ENCODE measurements around the gene TMEM273. TPM values are rescaled to one million over a fixed set of nuclear protein-coding genes. Genes with fewer than 3 reads are reported as not detected.

The TMEM273 gene
- total and polyA plus RNA-seq, 2 of the 4 experiments (the other 2 are of a cell fraction) = not detected

DNA sequence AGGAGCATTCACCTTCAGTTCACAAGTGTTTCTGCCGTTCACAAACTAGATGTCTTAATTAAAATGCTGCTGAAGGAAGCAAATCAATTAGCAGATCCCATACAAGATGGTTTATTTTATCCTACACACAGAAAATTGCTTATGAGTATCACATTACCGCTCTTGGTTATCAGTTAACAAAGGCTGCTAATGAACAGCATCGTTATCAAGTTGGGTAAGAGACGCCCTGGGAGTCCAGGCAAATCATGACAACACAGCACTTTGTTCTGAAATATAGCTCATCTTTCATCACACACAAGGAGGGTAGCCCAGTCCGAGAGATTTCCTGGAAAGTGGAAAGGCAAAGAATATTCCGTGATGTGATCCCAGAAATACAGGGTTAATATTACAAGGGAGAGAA is 33.5 kb downstream of the TMEM273 start:
- 0 out of 2 replicates have a peak overlapping the region, but pooled peaks have one; percentile 80 for H4K91ac ChIP-seq (ENCODE audit: insufficient read depth, low read depth, low read length)
- no peak overlapping the region for H2AFZ ChIP-seq (replicated peaks; ENCODE audit: low read length, poor library complexity)
- H2AK9ac ChIP-seq (replicated peaks; ENCODE audit: low read depth, low read length, poor library complexity) = no peak overlapping the region
- in situ Hi-C loops (cut with MboI; ENCODE audit: low sequenced_read_pairs) = no loop called here
- DNase-seq (no peak), ATAC-seq (ENCODE audit: low read depth) (no peak)
- H3K9ac ChIP-seq (ENCODE audit: low read depth, low read length) = no peak overlapping the region
- H3K18ac ChIP-seq (ENCODE audit: low read depth, low read length) = peak overlapping the region; percentile 3; the same call in 1 of the 2 replicates
- no peak for TF ChIP-seq FOS (IDR thresholded peaks at IDR 0.05; ENCODE audit: low read depth, low read length)
- TF ChIP-seq MXI1 (IDR thresholded peaks at IDR 0.05; ENCODE audit: borderline replicate concordance, low read depth, low read length) = no peak
- no peak for TF ChIP-seq NFE2L2 (IDR thresholded peaks at IDR 0.05; ENCODE audit: low read depth, low read length)
- no peak for TF ChIP-seq RCOR1 (IDR thresholded peaks at IDR 0.05; ENCODE audit: insufficient replicate concordance, low read length)
- TF ChIP-seq, protein P1, sequence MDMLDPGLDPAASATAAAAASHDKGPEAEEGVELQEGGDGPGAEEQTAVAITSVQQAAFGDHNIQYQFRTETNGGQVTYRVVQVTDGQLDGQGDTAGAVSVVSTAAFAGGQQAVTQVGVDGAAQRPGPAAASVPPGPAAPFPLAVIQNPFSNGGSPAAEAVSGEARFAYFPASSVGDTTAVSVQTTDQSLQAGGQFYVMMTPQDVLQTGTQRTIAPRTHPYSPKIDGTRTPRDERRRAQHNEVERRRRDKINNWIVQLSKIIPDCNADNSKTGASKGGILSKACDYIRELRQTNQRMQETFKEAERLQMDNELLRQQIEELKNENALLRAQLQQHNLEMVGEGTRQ (IDR thresholded peaks at IDR 0.05; ENCODE audit: low read depth, low read length) = no peak
- no peak for TF ChIP-seq SMC3 (IDR thresholded peaks at IDR 0.05; ENCODE audit: low read depth, low read length)
- TF ChIP-seq, protein P2, sequence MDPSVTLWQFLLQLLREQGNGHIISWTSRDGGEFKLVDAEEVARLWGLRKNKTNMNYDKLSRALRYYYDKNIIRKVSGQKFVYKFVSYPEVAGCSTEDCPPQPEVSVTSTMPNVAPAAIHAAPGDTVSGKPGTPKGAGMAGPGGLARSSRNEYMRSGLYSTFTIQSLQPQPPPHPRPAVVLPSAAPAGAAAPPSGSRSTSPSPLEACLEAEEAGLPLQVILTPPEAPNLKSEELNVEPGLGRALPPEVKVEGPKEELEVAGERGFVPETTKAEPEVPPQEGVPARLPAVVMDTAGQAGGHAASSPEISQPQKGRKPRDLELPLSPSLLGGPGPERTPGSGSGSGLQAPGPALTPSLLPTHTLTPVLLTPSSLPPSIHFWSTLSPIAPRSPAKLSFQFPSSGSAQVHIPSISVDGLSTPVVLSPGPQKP (IDR thresholded peaks at IDR 0.05; ENCODE audit: borderline replicate concordance, low read depth, low read length) = no peak
- TF ChIP-seq, protein P3, sequence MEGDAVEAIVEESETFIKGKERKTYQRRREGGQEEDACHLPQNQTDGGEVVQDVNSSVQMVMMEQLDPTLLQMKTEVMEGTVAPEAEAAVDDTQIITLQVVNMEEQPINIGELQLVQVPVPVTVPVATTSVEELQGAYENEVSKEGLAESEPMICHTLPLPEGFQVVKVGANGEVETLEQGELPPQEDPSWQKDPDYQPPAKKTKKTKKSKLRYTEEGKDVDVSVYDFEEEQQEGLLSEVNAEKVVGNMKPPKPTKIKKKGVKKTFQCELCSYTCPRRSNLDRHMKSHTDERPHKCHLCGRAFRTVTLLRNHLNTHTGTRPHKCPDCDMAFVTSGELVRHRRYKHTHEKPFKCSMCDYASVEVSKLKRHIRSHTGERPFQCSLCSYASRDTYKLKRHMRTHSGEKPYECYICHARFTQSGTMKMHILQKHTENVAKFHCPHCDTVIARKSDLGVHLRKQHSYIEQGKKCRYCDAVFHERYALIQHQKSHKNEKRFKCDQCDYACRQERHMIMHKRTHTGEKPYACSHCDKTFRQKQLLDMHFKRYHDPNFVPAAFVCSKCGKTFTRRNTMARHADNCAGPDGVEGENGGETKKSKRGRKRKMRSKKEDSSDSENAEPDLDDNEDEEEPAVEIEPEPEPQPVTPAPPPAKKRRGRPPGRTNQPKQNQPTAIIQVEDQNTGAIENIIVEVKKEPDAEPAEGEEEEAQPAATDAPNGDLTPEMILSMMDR (conservative IDR thresholded peaks at IDR 0.05; ENCODE audit: low read depth, low read length) = no peak
- TF ChIP-seq RFX5 (IDR thresholded peaks at IDR 0.05; ENCODE audit: low read depth, low read length) = no peak
- no peak for TF ChIP-seq MAZ (IDR thresholded peaks at IDR 0.05; ENCODE audit: borderline replicate concordance, low read depth, low read length)
- no peak for TF ChIP-seq CHD1 (IDR thresholded peaks at IDR 0.05; ENCODE audit: low read depth, low read length)
- H3K4me2 ChIP-seq (ENCODE audit: low read depth, low read length) = no peak overlapping the region
- no peak overlapping the region for H3K56ac ChIP-seq (ENCODE audit: extremely low read depth, insufficient read depth, low read length)
- no TSS peak for BruUV-seq (replicated peaks)
- peak overlapping the region; percentile 89; the same call in 1 of the 2 replicates for H2AK5ac ChIP-seq (ENCODE audit: low read depth, low read length)
- no peak overlapping the region for H4K5ac ChIP-seq (ENCODE audit: low read depth, low read length)
- no peaks in the 10 kb centered on the region for H3K27me3 ChIP-seq (ENCODE audit: control insufficient read depth, insufficient read depth, low read length)
- peak overlapping the region; percentile 77; the same call in 1 of the 2 replicates for H3K4ac ChIP-seq (ENCODE audit: low read depth, low read length)
- intact Hi-C loops (cut with micrococcal nuclease) = no loop called here
- H2BK5ac ChIP-seq (ENCODE audit: low read depth, low read length, poor library complexity, severe bottlenecking) = no peak overlapping the region
- peak overlapping the region; percentile 84; the same call in 1 of the 2 replicates for H2BK120ac ChIP-seq (ENCODE audit: low read depth, low read length)
- H3K23ac ChIP-seq (ENCODE audit: low read depth, low read length) = no peak overlapping the region
- peak overlapping the region; percentile 92; the same call in 2 of the 3 replicates for H2BK15ac ChIP-seq (ENCODE audit: low read depth, low read length)
- no peak overlapping the region for H3K4me3 ChIP-seq (ENCODE audit: insufficient read depth, low read depth, low read length)
- H3K36me3 ChIP-seq (ENCODE audit: control insufficient read depth, insufficient read depth, low read length) = no peaks in the 10 kb centered on the region
- H3K14ac ChIP-seq (replicated peaks; ENCODE audit: low read depth, low read length) = peak overlapping the region; percentile 68; the same call in 1 of the 2 replicates
- no peak overlapping the region for H3K27ac ChIP-seq (ENCODE audit: insufficient read depth, low read length)
- WGBS, 2 experiments (ENCODE audit: extremely low coverage in 2 of 2, insufficient read length in 1 of 2) = no CpG with 5 or more reads among the region's 6 CpGs
- no peaks in the 10 kb centered on the region for H3K9me3 ChIP-seq (ENCODE audit: control insufficient read depth, insufficient read depth, low read length)
- H3K79me1 ChIP-seq (ENCODE audit: low read depth in 1 of 2, low read length in 2 of 2) = no peaks in the 10 kb centered on the region
- H4K20me1 ChIP-seq (ENCODE audit: insufficient read depth, low read length) = no peaks in the 10 kb centered on the region
- peak overlapping the region in 1 of 2 experiments; percentile 29; a peak in 1 of 4 replicates for H4K8ac ChIP-seq (ENCODE audit: low read depth in 2 of 2, low read length in 2 of 2)
- ChIA-PET CTCF (no interaction called here), POLR2A (ENCODE audit: unreplicated experiment) (no interaction called here)
- peaks cover 2% of the 10 kb centered on the region for H3K4me1 ChIP-seq (ENCODE audit: control insufficient read depth, insufficient read depth, low read length)
- H2BK20ac ChIP-seq (ENCODE audit: low read depth, low read length) = peak overlapping the region; percentile 83
- peaks cover 11% of the 10 kb centered on the region for H3K9me1 ChIP-seq (ENCODE audit: insufficient read depth, low read length)
- dilution Hi-C loops (cut with HindIII; ENCODE audit: low sequenced_read_pairs, unreplicated experiment) = no loop called here
